Bone marrow (tissue), 2 donors: Measurements from ENCODE around the gene ITGAV.
A peak's percentile ranks its signal among the peaks of the same experiment; 100 is the strongest.

Experiments used
- DNase-seq, 2 donors: peaks; one replicate each; lab custom pipeline; 2025; lab: John Stamatoyannopoulos, UW

Gene ITGAV

DNA sequence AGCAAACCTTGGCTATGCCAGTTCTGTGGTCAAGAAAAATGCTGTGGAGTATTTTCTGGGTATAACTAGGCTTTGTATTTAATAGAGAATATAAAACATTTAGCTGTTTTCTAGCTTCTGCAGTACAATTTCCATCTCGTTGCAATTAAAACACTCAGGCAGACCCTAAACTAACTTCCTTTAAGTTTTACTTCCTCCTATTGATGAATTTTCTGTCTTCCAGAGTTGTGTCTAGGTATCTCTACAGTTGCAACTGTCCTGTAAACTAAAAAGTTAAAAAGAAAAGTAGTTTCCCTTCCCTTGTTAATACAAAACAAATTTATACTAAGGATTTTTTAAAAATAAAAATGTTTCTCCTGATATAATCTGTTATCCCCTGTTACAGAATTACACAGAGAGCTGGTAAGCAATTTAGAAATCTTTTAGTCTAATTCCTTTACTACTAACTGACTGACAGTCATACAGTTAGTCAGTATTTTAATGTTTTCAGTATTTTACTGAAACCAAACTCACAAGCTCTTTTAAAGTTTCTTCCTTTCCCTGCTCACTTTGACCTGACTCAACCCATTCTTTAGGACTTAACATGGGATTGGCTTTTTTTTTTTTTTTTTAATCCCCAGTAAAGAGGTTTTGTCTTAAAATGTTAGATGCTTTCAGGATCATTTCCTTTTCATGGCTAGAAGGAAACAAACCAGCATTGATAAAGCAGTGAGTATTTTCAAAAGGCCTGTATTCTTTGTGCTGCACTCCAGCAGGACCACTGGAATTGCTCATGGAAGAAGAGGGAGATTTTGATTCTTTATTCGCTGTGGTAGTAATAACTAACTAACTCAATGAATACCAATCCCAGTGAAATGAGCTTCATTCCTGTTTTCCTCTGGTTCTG is 22.9 kb downstream of the ITGAV start:
- DNase-seq: peak in 1 of 2 donors; percentile 9

DNA sequence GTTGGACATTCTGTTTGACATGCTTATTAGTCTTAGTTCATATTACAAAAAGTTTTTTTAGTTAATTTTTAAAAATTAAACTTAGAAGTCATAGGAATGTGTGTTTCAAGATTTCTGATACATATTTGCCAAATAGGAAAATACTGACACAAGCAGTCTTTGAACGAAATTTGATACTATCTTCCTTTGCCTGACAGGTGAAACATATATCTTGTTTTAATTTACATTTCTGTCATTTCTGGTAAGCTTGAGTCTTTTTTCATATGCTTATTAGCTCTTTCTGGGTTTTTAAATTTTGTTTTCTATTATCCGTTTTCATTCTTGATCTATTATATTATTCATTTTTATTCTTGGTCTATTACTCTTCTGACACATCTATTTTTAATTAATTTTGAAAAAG is 24.5 kb downstream of the ITGAV start:
- DNase-seq: no peak

DNA sequence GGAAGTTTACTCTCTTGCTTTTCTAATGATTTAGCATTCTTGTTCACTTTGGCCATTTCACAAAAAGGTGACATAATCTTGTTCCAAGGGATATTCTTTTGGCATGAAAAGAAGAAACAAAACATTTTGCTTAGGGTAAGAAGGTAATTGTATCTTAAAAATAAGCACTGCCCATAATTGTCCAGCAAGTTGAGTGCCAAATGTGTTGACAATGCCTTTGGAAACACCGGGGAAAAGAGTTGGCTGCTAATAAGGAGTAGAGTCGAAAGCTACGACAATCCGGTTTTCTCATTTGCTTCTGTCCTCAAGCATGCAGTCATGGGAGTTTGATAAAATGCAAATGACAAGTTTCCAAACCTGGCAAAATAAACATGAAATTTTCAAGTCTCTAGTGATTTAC is 27.3 kb downstream of the ITGAV start:
- DNase-seq: no peak

DNA sequence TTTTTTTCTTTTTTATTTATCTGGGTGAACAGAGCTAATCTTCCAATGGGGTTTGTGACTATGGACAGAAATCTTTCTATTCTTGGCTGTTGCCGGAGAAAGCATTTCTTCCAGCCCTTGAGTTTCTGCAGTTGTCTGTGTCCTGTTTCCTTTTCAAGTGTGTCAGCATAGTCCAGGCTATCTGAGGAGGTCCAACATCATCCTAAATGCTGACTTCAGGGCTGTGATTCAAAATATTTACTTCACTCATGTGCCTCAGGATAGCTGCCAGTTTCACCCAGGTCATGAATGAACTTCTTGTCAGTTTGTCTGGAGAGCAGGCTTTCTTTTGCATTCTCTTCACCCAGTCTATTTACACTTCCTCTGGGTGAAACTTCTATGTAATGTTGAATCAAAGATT is 27.9 kb downstream of the ITGAV start:
- no peak for DNase-seq

DNA sequence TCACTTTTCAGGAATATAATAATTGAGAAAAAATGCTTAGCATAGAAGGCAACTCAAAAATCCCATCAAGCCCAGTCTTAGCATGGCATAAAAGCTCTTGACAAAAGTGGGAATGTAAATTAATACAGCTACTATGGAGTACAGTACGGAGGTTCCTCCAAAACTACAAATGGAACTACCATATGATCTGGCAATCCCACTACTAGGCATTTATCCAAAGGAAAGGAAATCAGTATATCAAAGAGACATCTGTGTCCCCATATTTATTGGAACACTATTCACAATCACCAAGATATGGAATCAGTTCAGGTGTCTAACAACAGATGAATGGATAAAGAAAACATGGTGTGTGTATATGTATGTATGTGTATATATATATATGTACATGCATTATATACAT is 28.8 kb downstream of the ITGAV start:
- no peak for DNase-seq

DNA sequence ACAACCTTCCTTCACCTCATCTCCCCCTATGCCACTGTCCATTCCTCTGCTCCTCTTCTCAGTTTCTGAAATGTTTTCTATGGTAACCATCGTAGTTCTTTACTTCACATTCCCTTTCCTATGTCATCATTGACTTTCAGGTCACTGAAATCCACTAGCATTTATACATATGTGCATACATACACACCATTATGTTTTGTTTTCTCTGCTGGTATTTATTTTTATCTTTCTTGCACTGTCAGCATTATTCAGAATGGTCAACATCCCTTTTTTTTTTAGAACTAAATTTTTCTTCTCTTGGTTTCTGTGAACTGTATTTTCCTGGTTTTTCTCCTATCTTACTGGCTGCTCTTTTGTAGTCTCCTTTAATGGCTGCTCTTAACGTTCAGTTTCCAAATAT is 33.2 kb downstream of the ITGAV start:
- DNase-seq: no peak

DNA sequence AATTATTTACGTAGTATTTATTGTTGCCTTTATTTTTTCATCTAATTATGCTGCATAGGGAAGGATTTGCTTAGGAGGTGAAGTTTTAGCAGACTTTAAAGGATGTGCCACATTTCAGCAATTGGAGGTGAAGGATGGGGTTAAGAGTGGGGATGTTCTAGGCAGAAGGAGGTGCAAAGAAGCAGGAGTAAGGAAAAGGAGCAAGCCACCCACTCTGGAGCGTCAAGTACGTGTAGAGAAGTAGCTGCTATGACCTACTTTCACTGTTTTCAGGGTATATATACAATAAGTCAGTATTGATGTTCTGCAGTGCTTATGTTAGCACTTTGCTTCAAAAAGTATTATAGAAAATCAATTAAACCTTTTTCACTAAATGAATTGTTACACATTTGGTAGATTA is 34.4 kb downstream of the ITGAV start:
- no peak for DNase-seq

DNA sequence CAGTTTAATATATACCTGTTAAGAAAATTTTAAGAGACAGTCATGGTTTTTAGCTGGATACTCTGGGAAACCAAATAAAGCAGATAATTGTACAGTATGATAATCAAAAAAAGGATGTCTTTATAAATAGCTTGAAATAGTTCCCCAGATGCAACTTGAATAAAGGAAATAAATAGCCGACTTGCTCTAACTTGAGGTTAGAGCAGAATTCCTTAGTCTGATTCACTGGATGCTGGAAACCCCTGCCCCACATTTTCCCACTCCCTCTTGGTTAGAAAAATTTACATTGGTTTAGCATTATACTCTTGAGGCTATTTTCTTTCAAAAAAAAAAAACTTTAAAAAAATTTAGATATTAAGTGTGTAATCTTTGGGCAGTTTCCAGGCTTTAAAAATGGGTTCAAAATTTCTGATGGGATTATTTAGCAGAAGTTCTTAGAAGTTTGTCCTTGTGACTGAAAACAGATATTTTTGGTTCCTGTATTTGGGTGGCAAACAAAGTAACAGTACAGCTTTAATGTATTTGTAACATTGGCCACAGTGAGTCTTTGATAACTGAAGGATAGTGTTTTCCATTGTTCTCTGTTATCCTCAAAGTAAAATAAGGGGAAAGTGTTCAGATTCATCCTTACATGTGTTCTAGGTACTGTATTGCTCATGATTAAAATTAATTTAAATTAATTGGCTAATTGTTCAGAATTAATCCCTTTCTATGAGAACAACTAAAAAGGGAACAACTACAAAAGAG is 39.6 kb downstream of the ITGAV start:
- no peak for DNase-seq

DNA sequence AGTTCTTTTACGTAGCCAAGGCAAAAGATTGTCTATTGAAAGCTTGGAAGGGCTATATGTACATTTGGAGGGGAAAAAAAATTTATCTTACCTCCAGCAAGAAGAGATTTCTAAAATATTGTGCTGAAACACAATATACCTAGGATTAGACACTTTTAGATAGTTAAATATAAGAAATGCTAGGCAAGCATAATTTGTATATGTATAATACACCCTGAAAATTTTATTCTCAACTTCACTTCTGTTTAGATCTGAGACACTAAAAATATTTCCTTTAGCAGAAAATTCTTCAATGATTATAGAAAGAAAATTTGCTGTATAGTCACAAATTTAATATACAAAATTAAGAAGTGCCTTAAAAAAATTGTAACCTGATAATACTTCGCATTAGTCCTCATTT is 42.6 kb downstream of the ITGAV start:
- no peak for DNase-seq

DNA sequence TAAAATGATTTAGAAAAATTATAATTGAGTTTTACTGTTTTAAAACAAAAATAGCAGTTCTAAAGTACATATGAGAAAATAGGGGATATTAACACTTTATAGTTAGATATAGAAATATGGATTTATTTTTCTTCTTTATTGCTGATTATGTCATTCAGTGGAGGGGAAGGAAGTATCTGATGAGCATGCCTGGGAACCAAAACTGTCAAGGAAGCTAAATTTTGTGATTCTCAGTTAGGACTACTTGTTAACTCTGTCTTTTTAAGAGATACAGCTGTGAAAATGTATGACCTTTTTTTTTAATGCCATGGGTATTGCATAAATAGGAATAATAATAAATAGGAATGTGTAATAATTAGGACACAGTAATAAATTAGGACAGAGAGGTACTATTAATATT is 44.8 kb downstream of the ITGAV start:
- DNase-seq: no peak

DNA sequence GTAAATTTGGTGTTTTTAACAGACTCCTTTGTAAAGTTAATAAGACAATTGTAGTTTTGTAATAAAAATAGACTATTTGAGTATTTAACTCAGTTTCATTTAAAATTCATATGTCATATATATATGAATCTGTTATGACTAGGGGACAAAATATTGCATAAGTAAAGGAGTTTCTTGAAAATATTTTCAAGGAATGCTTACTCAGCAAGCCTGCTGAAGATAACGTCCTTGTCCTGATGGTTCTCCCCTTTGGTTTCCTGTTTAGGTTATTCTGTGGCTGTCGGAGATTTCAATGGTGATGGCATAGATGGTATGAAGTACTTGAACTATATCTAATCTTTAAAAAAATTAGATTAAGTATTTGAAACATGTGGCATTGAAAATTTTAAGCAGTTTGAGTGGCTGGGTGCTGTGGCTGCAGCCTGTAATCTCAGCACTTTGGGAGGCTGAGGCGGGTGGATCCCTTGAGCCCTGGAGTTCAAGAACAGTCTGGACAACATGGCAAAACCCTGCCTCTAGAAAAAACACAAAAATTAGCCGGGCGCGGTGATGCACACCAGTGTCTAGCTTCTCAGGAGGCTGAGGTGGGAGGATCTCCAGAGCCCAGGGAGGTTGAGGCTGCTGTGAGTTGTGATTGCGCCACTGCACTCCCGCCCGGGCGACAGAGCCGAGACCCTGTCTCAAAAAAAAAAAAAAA is 47.1 kb downstream of the ITGAV start:
- no peak for DNase-seq

DNA sequence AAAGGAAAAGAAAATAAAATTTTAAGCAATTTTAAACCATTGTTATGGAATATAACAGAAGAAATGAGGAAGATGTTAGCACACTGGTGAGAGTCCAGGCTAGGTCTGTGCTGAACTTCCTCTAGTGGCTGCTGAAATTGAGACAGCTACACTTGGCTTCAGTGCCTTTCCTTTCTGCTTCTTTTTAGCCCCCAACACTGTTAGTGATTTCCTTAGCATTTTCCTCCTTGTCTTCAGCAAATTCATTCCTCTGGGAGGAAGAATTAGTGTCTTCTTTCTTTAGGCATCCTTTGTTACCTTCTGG is 47.6 kb downstream of the ITGAV start:
- peak in 1 of 2 donors; percentile 9 for DNase-seq

DNA sequence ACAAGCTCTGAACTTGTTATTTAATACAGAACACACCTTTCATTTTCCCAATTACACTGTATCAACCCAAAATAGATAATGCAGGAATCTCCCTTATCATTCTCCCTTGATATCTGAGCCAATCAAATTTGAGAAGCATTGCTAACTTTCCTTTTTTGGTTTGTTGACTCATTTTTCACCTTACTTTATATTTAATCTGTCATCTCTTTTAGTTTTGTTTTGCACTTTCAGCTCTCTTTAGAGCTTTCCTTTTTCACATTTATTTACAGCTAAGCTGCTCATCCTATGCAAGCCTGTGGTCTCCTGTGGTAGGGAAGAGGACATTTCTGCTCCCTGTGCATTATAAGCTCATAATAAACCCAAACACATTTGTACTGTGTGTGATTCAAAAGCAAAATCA is 50.1 kb downstream of the ITGAV start:
- DNase-seq: no peak

DNA sequence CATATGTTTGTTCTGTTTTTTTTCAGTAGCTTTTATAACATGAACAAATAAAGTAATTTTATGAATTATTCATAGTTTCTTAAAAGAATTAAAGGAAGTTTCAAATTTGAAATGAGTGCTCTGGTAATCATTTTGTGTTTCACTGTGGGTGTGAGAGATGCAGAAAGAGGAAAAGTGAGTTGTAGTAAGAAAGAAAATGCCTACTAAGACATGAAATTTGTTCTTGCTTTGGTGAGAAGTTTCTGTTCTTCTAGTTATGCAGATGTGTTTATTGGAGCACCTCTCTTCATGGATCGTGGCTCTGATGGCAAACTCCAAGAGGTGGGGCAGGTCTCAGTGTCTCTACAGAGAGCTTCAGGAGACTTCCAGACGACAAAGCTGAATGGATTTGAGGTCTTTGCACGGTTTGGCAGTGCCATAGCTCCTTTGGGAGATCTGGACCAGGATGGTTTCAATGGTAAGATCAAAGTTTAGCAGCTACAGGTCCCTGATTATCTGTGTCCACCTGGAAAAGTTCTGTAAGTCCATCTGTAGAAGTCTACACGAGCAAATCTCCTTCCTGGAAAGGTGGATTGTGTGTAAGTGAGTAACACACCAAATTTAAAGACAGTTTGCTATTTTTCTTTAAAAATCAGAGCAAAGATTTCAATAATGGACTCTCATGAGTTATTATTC is 51.4 kb downstream of the ITGAV start:
- DNase-seq: no peak

DNA sequence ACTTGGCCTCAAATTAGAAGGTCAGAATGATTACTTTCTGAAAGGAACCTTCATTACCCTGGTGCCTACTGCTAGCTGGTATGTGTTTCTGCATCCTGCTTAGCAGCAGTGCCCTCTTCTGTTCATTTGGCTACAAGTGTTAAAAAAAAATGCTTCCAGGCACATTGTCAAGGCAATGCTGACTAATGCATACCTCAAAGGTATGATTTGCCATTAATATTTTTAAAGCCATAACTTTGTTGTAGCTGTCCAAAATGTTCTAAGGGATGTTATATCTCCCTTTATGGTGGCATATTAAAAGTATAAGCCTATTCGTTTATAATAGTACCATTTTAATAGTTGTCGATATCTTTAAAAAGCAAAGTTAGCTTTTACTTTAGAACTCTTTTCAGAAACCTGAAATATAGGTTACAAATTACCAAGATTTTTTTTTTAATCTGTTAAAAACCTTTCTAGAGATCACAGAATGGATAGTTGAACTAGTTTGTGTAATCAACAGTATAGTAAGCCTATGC is 52.0 kb downstream of the ITGAV start:
- DNase-seq: peak in 1 of 2 donors; percentile 56

DNA sequence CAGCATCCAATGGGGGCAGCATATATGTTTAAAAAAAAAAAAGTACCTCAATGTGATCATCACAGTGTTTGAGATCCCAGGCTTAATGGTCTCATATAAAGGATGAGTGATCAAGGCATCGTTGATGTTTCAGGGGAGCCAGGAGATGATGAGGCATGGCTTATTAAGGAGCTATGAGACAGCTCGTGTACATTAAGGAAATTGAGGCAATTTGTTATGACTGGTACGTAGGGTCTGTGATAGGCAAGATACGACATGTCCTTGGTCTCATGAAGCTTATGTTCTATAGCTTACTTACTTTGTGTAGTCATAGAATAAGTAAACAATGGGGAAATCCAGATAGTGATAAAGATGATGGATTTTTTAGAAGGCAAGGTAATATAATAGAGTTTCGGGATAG is 54.9 kb downstream of the ITGAV start:
- DNase-seq: no peak

DNA sequence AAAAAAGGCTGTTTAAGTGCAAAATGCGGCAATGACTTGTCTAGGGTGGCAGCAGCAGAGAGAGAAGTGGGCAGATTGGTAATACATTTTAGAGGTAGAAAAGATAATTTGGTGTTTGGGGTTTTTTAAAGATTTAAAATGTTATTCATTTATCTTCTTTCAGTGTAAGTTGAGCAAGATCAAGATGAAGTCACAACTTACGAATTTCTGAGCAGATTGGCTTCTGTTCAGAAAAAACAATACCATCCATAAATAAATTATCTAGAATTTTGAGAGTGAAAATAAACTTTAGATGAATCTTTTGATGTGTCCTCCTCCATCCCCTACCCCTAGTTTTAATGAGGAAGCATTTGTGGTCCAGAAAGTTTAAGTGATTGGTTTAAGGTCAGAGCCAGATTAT is 56.1 kb downstream of the ITGAV start:
- no peak for DNase-seq

DNA sequence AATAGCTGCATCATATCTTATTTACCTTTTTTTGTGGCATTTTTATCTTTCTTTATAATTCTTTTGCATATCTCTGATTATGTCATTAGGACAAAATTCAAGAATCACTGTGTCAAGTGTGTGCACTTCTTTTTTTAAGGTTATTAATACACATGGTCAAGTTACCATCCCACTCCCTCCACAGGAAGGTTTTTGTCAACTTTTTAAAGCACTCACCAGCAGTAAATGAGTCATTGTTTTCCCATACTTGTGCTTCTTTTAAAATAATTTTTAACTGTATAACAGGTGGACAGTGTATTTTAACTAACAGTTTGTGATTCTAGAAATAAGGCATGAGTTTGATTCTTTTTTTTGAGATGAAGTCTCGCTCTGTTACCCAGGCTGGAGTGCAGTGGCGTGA is 58.3 kb downstream of the ITGAV start:
- DNase-seq: no peak

DNA sequence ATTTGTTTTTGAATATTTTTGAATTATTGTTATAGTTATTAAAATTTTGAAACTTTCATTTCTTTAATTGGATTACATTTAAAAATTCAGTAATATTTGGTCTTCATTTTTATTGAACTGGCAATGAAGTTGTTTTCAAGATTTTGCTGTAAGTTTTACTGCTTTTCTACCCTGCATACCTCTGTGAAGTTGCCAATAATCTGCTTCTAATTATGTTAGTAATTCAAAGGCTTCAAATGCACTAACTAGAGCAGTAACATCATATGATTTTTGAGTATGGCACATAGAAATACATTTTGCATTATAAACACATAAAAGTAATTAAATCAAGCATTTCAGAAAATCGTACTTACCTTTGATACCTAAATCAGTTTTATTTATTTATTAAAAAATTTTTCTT is 63.7 kb downstream of the ITGAV start:
- no peak for DNase-seq

DNA sequence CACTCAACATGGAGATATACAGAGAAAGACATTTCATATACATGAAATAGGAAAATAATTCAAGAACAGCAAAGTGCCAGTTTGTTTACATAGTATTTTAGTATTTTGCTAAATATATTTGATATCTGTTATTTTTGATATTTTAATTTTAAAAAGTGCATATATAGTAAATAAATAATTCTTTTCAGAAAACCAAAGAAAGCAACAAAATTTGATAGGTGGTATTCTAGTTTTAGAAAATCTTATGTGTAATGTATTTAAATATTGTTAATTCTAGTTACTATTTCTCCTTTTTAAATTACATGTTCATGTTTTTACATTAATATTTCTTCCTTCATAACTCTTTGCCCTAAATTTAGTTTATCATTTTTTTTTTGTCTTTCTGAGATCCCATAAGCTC is 69.5 kb downstream of the ITGAV start:
- DNase-seq: no peak

DNA sequence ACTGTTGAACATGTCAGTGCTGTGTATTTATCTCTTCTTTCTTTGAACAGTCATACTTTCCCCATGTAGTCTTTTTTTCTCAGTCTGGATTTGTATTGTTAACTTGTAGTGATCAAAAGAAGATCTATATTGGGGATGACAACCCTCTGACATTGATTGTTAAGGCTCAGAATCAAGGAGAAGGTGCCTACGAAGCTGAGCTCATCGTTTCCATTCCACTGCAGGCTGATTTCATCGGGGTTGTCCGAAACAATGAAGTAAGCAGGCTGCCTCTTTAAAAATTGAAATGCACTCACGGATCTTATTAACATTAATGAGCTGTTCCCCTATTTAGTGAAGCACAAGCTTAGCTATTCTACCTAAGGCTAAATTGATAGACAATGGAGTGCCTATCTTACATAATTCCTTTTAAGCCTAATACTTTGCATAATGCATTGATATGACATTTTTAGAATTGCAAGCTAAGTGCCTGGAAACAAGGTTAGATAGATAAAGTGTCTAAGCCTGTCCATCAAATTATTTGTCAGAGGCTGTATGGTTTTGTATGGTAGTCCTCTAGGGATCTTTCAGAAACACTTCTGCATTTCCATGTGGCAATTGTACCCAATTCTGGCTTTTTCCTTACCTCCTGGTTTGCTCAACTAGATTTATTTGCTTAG is 74.7 kb downstream of the ITGAV start:
- DNase-seq: no peak

DNA sequence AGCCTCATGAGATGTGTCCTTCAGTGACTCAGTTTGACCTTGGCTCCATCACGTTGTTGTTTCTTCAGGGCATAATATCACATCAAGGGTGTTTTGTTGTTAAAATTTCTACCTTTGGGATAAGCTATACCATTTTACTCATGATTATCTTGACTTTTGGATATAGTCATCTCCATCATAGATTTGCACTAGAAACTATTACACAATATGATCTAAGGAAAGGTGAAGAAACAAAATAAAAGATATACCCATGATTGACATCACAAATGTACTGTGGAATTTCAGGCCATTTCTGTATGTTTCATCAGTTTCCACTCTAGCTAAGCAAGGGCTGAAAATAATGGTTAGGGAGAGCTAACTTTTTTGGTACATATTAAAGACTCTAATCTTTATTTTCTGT is 79.3 kb downstream of the ITGAV start:
- DNase-seq: no peak
